SK-N-SH (cell line): ENCODE results near the gene UBE2D1. TPM values are rescaled to one million over a fixed set of nuclear protein-coding genes. Genes with fewer than 3 reads are reported as not detected.

ENCODE experiments used
- CTCF ChIA-PET: fragments of 300-600, 350-600 bp; formaldehyde crosslinking; extraction: SDS; loops from one replicate; lab custom pipeline; 2021; lab: Yijun Ruan, JAX
- POLR2A ChIA-PET: fragments of 350-600 bp; sonication (Branson Sonifier 250); formaldehyde crosslinking; extraction: SDS; loops from one replicate; lab custom pipeline; 2020; ENCODE audit warnings: antibody characterized with exemption, inconsistent platforms; lab: Yijun Ruan, JAX
- DNase-seq: peaks from one replicate; pipeline ENCODE4 v3.0.0; 2012
- H2AFZ ChIP-seq: fragments of 200-600 bp; sonication (generic); 2 replicates; pipeline ENCODE4 v1.8.1; 2016; ENCODE audit warnings: antibody characterized with exemption, mild to moderate bottlenecking, low read depth
- H3F3A ChIP-seq: fragments of 200-600 bp; sonication (generic); replicated peaks from 2 replicates; pipeline ENCODE3; 2016; ENCODE audit warnings: antibody characterized with exemption, mild to moderate bottlenecking; ENCODE audit not compliant: insufficient read depth
- H3K27ac ChIP-seq, 2 experiments: fragments of 200-500 bp in 1 of 2; fragments of 200-600 bp in 1 of 2; sonication (Bioruptor generic) in 1 of 2; sonication (generic), shearing (Covaris generic) in 1 of 2; 2 replicates each; pipeline versions ENCODE4 v1.5.1 to v1.6.1; 2014 to 2016; ENCODE audit warnings: low read depth in 2 of 2, inconsistent platforms in 1 of 2, low read length in 1 of 2, mild to moderate bottlenecking in 1 of 2, mixed read lengths in 1 of 2
- H3K27me3 ChIP-seq: fragments of 200-600 bp; sonication (generic), shearing (Covaris generic); 2 replicates; pipeline ENCODE4 v1.6.1; 2016; ENCODE audit warnings: mixed run types; ENCODE audit not compliant: insufficient read depth
- H3K36me3 ChIP-seq, 2 experiments: fragments of 200-500 bp in 1 of 2; fragments of 200-600 bp in 1 of 2; sonication (Bioruptor generic) in 1 of 2; sonication (generic) in 1 of 2; replicated peaks in 1 of 2; 2 replicates each; pipeline versions ENCODE3 to v1.5.1; 2014 to 2016; ENCODE audit warnings: low read length in 1 of 2, mild to moderate bottlenecking in 1 of 2; ENCODE audit not compliant: insufficient read depth in 2 of 2, control insufficient read depth in 1 of 2
- H3K4me1 ChIP-seq, 2 experiments: fragments of 200-500 bp in 1 of 2; fragments of 200-600 bp in 1 of 2; sonication (Bioruptor generic) in 1 of 2; sonication (generic), shearing (Covaris generic) in 1 of 2; 2 replicates each; pipeline versions ENCODE4 v1.5.1 to v1.6.1; 2014 to 2016; ENCODE audit warnings: low read depth in 1 of 2, low read length in 1 of 2, mixed run types in 1 of 2; ENCODE audit not compliant: insufficient read depth in 2 of 2, control insufficient read depth in 1 of 2
- H3K4me2 ChIP-seq: fragments of 200-600 bp; sonication (generic), shearing (Covaris generic); 2 replicates; pipeline ENCODE4 v1.6.1; 2017; ENCODE audit warnings: mixed run types
- H3K4me3 ChIP-seq, 2 experiments: fragments of 200-500 bp in 1 of 2; fragments of 200-600 bp in 1 of 2; sonication (Bioruptor generic) in 1 of 2; sonication (generic), shearing (Covaris generic) in 1 of 2; 2 replicates each; pipeline versions ENCODE4 v1.5.1 to v1.8.1; 2014 to 2016; ENCODE audit warnings: low read depth in 2 of 2, inconsistent platforms in 1 of 2, low read length in 1 of 2, mild to moderate bottlenecking in 1 of 2, mixed read lengths in 1 of 2, moderate library complexity in 1 of 2
- H3K79me2 ChIP-seq: fragments of 200-600 bp; sonication (generic); 2 replicates; pipeline ENCODE4 v1.8.1; 2017; ENCODE audit warnings: mild to moderate bottlenecking; ENCODE audit not compliant: insufficient read depth
- H3K9ac ChIP-seq: fragments of 200-600 bp; sonication (generic); 2 replicates; pipeline ENCODE4 v1.6.1; 2017; ENCODE audit warnings: mixed run types
- H3K9me2 ChIP-seq: fragments of 200-600 bp; sonication (generic); 2 replicates; pipeline ENCODE4 v1.6.1; 2017; ENCODE audit warnings: mixed run types
- H3K9me3 ChIP-seq: fragments of 200-600 bp; sonication (generic); 2 replicates; pipeline ENCODE4 v1.6.1; 2017; ENCODE audit warnings: mixed run types, mild to moderate bottlenecking, moderate library complexity
- H4K20me1 ChIP-seq: fragments of 200-600 bp; sonication (generic); 2 replicates; pipeline ENCODE4 v1.6.1; 2017; ENCODE audit warnings: mild to moderate bottlenecking, mixed run types; ENCODE audit not compliant: insufficient read depth
- CTCF ChIP-seq: fragments of 200-600 bp; sonication (generic); IDR thresholded peaks from 2 replicates; pipeline ENCODE4 v1.6.1; 2017; ENCODE audit warnings: antibody characterized with exemption, mild to moderate bottlenecking, moderate library complexity
- EP300 ChIP-seq, 2 experiments: IDR thresholded peaks; 2 replicates each; pipeline versions ENCODE4 v1.4.0 to v1.6.1; 2012; ENCODE audit warnings: borderline replicate concordance in 1 of 2, low read depth in 1 of 2, low read length in 1 of 2
- EZH2phosphoT487 ChIP-seq: fragments of 200-600 bp; sonication (generic); IDR thresholded peaks from 2 replicates; pipeline ENCODE4 v1.6.1; 2017; ENCODE audit warnings: low read depth, mixed run types, mild to moderate bottlenecking, antibody characterized with exemption, moderate library complexity, borderline replicate concordance
- FOSL2 ChIP-seq: IDR thresholded peaks from 2 replicates; pipeline ENCODE4 v1.4.0; 2012; ENCODE audit warnings: low read depth, mild to moderate bottlenecking, moderate library complexity, borderline replicate concordance
- FOXJ3 ChIP-seq: sonication (generic); formaldehyde crosslinking; IDR thresholded peaks from 2 replicates; pipeline ENCODE4 v1.5.1; 2020; ENCODE audit warnings: mild to moderate bottlenecking, missing genetic modification reagents
- FOXM1 ChIP-seq: IDR thresholded peaks from 2 replicates; pipeline ENCODE4 v1.4.0; 2012; ENCODE audit warnings: low read depth, mild to moderate bottlenecking
- JUND ChIP-seq: IDR thresholded peaks from 2 replicates; pipeline ENCODE4 v1.4.0; 2012
- MEF2A ChIP-seq: IDR thresholded peaks from 2 replicates; pipeline ENCODE4 v1.4.0; 2012; ENCODE audit warnings: low read depth, borderline replicate concordance
- PBX3 ChIP-seq: IDR thresholded peaks from 2 replicates; pipeline ENCODE4; 2012
- RCOR1 ChIP-seq: fragments of 150-350 bp; IDR thresholded peaks from 2 replicates; pipeline ENCODE4 v1.6.1; 2017; ENCODE audit warnings: antibody characterized with exemption, low read length
- RXRA ChIP-seq: IDR thresholded peaks from 2 replicates; pipeline ENCODE4 v1.4.0; 2012; ENCODE audit warnings: low read depth, mild to moderate bottlenecking, borderline replicate concordance
- SIN3A ChIP-seq: IDR thresholded peaks from 2 replicates; pipeline ENCODE4 v1.6.1; 2012; ENCODE audit warnings: low read depth, mild to moderate bottlenecking, low read length, moderate library complexity, borderline replicate concordance
- TAF1 ChIP-seq: IDR thresholded peaks from 2 replicates; pipeline ENCODE4 v1.6.1; 2012; ENCODE audit warnings: low read depth, mild to moderate bottlenecking, low read length, moderate library complexity, borderline replicate concordance
- YY1 ChIP-seq: IDR thresholded peaks from 2 replicates; pipeline ENCODE4 v1.4.0; 2012; ENCODE audit warnings: low read depth, mild to moderate bottlenecking
- ZBTB33 ChIP-seq: IDR thresholded peaks from 2 replicates; pipeline ENCODE4 v1.4.0; 2012; ENCODE audit warnings: low read depth, borderline replicate concordance
- WGBS: methylation state at CpG from one replicate; pipeline ENCODE4 v1.1.6; 2017; ENCODE audit warnings: low lambda C conversion rate; 5-methylcytosine and 5-hydroxymethylcytosine counted together
- polyA plus RNA-seq, 3 experiments: library from polyadenylated mRNA; depleted of rRNA; stranded (reverse); fragments of >200 nt; gene quantifications; 2 replicates each; pipeline ENCODE4 v1.2.3, GENCODE V29; 2012

The UBE2D1 gene
- polyA plus RNA-seq, 1 of the 3 experiments (the other 2 are of a cell fraction): 8.7 TPM

GRCh38 chr10:58307676-58308075, 27.1 kb upstream of the UBE2D1 start:
- no peaks in the 10 kb centered on the region for H3K4me1 ChIP-seq
- no peaks in the 10 kb centered on the region for H3K9me2 ChIP-seq
- 65% methylated on average over 3 of the region's 3 CpGs for WGBS
- H3F3A ChIP-seq: no peaks in the 10 kb centered on the region
- H3K9ac ChIP-seq: no peak overlapping the region
- TF ChIP-seq SIN3A: no peak
- no peak for TF ChIP-seq FOSL2
- TF ChIP-seq TAF1: no peak
- no peak for TF ChIP-seq RXRA
- no peak for TF ChIP-seq ZBTB33
- TF ChIP-seq MEF2A: no peak
- TF ChIP-seq RCOR1: no peak
- no peak for TF ChIP-seq CTCF
- TF ChIP-seq FOXM1: no peak
- no peak for TF ChIP-seq YY1
- no peak for TF ChIP-seq EZH2phosphoT487
- no peak for TF ChIP-seq FOXJ3
- TF ChIP-seq JUND: no peak
- TF ChIP-seq PBX3: no peak
- TF ChIP-seq EP300 (IDR thresholded peaks at IDR 0.05; ENCODE audit: borderline replicate concordance in 1 of 2, low read depth in 1 of 2, low read length in 1 of 2): no peak
- POLR2A ChIA-PET: interaction anchor here (0.6 kb wide), 1 partner anchor 30 kb away, joined by 3 read pairs; no protein-coding TSS in a partner anchor
- H2AFZ ChIP-seq: no peak overlapping the region
- no peak for DNase-seq
- CTCF ChIA-PET: interaction anchor here (0.6 to 1.9 kb wide), 5 partner anchors 8 to 63 kb away, joined by 3 to 8 read pairs (median 3); no protein-coding TSS in a partner anchor
- no peaks in the 10 kb centered on the region for H3K27me3 ChIP-seq
- H3K9me3 ChIP-seq: no peaks in the 10 kb centered on the region
- H3K36me3 ChIP-seq: no peaks in the 10 kb centered on the region
- no peak overlapping the region for H3K4me3 ChIP-seq
- no peaks in the 10 kb centered on the region for H3K79me2 ChIP-seq
- H4K20me1 ChIP-seq: no peaks in the 10 kb centered on the region
- no peak overlapping the region for H3K4me2 ChIP-seq
- H3K27ac ChIP-seq: no peak overlapping the region
